GM12891 (cell line): ENCODE results near the gene BACE2.

Experiments used
- PAX5 ChIP-seq: IDR thresholded peaks from 2 replicates; pipeline ENCODE4 v1.6.1; 2011; ENCODE audit warnings: low read length, moderate library complexity, mild to moderate bottlenecking; ENCODE audit not compliant: insufficient read depth, severe bottlenecking
- POLR2A ChIP-seq: IDR thresholded peaks from 2 replicates; pipeline ENCODE4 v1.6.1; 2011; ENCODE audit warnings: low read depth, low read length, control low read depth
- POLR2AphosphoS5 ChIP-seq: IDR thresholded peaks from 2 replicates; pipeline ENCODE4 v1.6.1; 2011; ENCODE audit warnings: low read depth, low read length, control low read depth
- SPI1 ChIP-seq: IDR thresholded peaks from 2 replicates; pipeline ENCODE4 v1.6.1; 2011; ENCODE audit warnings: low read depth, low read length, control low read depth
- TAF1 ChIP-seq: IDR thresholded peaks from 2 replicates; pipeline ENCODE4 v1.6.1; 2011; ENCODE audit warnings: low read depth, low read length, control low read depth

DNA sequence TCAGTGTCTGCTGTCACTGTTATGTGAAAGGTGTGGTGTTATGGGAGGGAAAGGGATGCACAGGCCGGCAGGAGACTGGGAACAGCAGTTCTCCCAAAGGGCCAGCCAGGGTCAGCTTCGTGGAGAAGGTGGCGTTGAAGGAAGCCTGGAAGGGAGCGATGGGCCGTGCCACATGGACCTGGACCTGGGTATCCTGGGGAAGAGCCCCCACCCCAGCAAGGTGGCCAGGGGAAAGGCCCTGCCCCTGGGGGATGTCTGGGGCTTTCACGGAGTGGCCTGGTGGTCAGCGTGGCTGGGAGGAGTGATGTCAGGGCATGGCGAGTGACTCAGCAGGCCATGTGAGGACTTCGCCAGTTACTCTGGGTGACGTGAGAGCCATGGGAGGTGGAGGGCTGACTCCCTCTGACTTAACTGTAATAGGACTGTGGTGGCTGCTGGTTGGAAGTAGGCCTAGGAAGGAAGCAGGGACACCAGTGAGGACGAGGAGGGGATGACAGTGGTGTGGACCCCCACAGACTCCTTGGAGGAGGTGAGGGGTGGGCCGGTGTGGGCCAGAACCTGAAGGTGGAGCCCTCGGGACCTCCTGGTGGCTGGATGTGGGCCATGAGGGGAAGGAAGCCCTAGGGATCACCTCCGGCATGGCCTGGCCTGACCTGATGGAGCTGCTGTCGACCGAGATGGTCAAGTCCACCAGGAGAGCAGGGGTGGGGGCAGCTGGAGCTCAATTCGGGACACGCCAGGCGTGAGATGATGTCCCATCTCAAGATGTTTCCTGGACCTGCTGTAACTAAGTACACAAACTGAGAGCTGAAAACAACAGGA is 54.5 kb downstream of the BACE2 start:
- TF ChIP-seq POLR2A (no peak), POLR2AphosphoS5 (no peak), TAF1 (no peak), PAX5 (no peak), SPI1 (no peak)
